ENCODE data around the gene ZBTB8A. TPM values are rescaled to one million over a fixed set of nuclear protein-coding genes. Genes with fewer than 3 reads are reported as not detected.

ZBTB8A gene
- polyA plus RNA-seq, 5 donors, result 9.2 to 18.1 (median 13.3) TPM

DNA sequence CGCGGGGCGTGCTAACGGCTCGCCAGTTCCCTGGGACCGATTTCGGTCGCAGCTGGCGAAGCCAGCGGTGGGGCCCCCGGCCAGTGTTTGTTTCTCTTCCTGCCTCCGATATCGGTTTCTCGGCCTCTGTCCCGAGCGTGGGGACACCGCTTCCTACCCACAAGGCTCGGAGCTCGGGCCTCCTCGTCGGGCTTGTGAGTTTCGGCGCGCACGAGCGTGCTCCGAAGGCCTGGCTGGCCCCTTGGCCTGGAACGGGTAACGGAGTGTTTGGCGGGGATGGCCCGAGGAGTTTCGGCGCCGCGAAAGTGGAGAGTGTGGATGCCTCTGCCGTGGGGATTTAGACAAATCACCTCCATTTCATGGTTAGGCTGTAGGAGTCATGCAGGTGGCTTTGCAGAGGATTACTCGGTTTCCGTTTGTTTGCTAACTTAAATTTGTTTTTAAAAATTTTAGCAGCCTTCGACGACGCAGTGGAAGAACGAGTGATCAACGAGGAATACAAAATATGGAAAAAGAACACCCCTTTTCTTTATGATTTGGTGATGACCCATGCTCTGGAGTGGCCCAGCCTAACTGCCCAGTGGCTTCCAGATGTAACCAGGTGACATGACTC, 112.3 kb downstream of the ZBTB8A start:
- no peak for DNase-seq

DNA sequence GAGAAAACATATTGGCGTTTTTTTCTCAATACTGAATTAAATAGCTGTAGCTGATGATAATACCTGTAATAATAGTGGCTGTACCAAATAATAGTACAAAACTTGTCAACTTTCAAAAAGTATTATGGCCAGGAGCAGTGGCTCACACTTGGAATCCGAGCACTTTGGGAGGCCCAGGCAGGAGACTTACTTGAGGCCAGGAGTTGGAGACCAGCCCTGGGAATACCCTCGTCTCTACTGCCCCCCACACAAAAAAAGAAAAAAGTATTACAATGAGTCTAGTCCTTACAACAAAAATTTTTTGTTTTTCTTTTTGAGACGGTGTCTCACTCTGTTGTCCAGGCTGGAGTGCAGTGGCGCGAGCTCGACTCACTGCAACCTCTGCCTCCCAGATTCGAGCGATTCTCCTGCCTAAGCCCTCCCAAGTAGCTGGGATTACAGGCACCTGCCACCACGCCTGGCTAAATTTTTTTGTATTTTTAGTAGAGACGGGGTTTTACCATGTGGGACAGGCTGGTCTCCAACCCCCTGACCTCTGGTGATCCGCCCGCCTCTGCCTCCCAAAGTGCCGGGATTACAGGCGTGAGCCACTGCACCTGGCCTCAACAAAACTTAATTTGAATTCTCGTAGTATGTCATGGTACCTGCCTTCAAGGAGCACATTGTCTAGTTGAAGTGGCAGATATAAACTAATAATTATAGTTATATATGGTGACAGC, 113.2 kb downstream of the ZBTB8A start:
- DNase-seq, result no peak

Other genes with a start within 250 kb of the ZBTB8A start
- gene HDAC1, start 247.3 kb upstream of the ZBTB8A start, polyA plus RNA-seq (ENCODE audit: insufficient read depth in 1 of 5, insufficient read length in 5 of 5, low replicate concordance in 1 of 5), result 100 to 1,000 TPM; 154 to 182 (median 168) TPM
- gene MARCKSL1, start 203.2 kb upstream of the ZBTB8A start, polyA plus RNA-seq (ENCODE audit: insufficient read depth in 1 of 5, insufficient read length in 5 of 5, low replicate concordance in 1 of 5), result 100 to 1,000 TPM; 354 to 502 (median 411) TPM
- 10 to 100 TPM in 1 of 5 donors, 1 to 10 TPM in 4; 4.9 to 14.0 (median 7.2) TPM for gene FAM229A, start 176.9 kb upstream of the ZBTB8A start, polyA plus RNA-seq (ENCODE audit: insufficient read depth in 1 of 5, insufficient read length in 5 of 5, low replicate concordance in 1 of 5)
- gene TSSK3, start 176.9 kb upstream of the ZBTB8A start, polyA plus RNA-seq (ENCODE audit: insufficient read depth in 1 of 5, insufficient read length in 5 of 5, low replicate concordance in 1 of 5), result 1 to 10 TPM; 3.7 to 6.4 (median 4.8) TPM
- 10 to 100 TPM; 52.1 to 61.2 (median 57.2) TPM for gene BSDC1, start 145.0 kb upstream of the ZBTB8A start, polyA plus RNA-seq (ENCODE audit: insufficient read depth in 1 of 5, insufficient read length in 5 of 5, low replicate concordance in 1 of 5)
- gene ZBTB8B, start 74.4 kb upstream of the ZBTB8A start, polyA plus RNA-seq (ENCODE audit: insufficient read depth in 1 of 5, insufficient read length in 5 of 5, low replicate concordance in 1 of 5), result 1 to 10 TPM in 4 of 5 donors, under 1 TPM in 1; 0.92 to 2.0 (median 1.4) TPM
- 10 to 100 TPM; 34.2 to 46.4 (median 37.9) TPM for gene ZBTB8OS, start 111.1 kb downstream of the ZBTB8A start, polyA plus RNA-seq (ENCODE audit: insufficient read depth in 1 of 5, insufficient read length in 5 of 5, low replicate concordance in 1 of 5)
- 100 to 1,000 TPM; 237 to 327 (median 302) TPM for gene RBBP4, start 111.8 kb downstream of the ZBTB8A start, polyA plus RNA-seq (ENCODE audit: insufficient read depth in 1 of 5, insufficient read length in 5 of 5, low replicate concordance in 1 of 5)
- gene SYNC, start 163.3 kb downstream of the ZBTB8A start, polyA plus RNA-seq (ENCODE audit: insufficient read depth in 1 of 5, insufficient read length in 5 of 5, low replicate concordance in 1 of 5), result 1 to 10 TPM; 3.0 to 5.9 (median 5.0) TPM

Data from right lung (tissue), 5 donors.